BE2C (cell line): Measurements from ENCODE around the gene ZFPM1.

Source experiments
- DNase-seq: peaks from one replicate; pipeline ENCODE4 v3.0.0-alpha.2; 2020
- H3K27me3 ChIP-seq: fragments of 250-450 bp; sonication (Bioruptor Pico); 2 replicates; pipeline ENCODE4 v1.5.1; 2020; ENCODE audit warnings: mild to moderate bottlenecking
- H3K36me3 ChIP-seq: fragments of 250-450 bp; sonication (Bioruptor Pico); 2 replicates; pipeline ENCODE4 v1.5.1; 2020; ENCODE audit warnings: mild to moderate bottlenecking
- H3K4me1 ChIP-seq: fragments of 250-450 bp; sonication (Bioruptor Pico); 2 replicates; pipeline ENCODE4 v1.5.1; 2020
- H3K4me3 ChIP-seq: 2 replicates; pipeline ENCODE4 v1.5.1; 2011; ENCODE audit warnings: low read depth, low read length
- H3K9me3 ChIP-seq: fragments of 250-450 bp; sonication (Bioruptor Pico); 2 replicates; pipeline ENCODE4 v1.5.1; 2020
- CTCF ChIP-seq: IDR thresholded peaks from 2 replicates; pipeline ENCODE4 v1.5.1; 2012; ENCODE audit warnings: mild to moderate bottlenecking, low read depth, low read length

The ZFPM1 gene

GRCh38 chr16:88489163-88489741, 36.2 kb downstream of the ZFPM1 start:
- H3K9me3 ChIP-seq = peaks cover 4% of the 10 kb centered on the region; the same call in 1 of the 2 replicates
- no peak for DNase-seq
- H3K27me3 ChIP-seq = no peaks in the 10 kb centered on the region
- H3K36me3 ChIP-seq = no peaks in the 10 kb centered on the region
- no peak overlapping the region for H3K4me3 ChIP-seq
- peaks cover 36% of the 10 kb centered on the region for H3K4me1 ChIP-seq
- TF ChIP-seq CTCF = no peak

- TF ChIP-seq CTCF = no peak
- Histone ChIP-seq H3K9me3 (peaks cover 4% of the 10 kb centered on the region; the same call in 1 of the 2 replicates), H3K4me3 (no peak overlapping the region), H3K36me3 (no peaks in the 10 kb centered on the region), H3K4me1 (peaks cover 36% of the 10 kb centered on the region), H3K27me3 (no peaks in the 10 kb centered on the region)
- no peak for DNase-seq
These were observed 38.0 kb downstream of the ZFPM1 start for GRCh38 chr16:88491001-88491559.

- Histone ChIP-seq H3K4me3 (no peak overlapping the region), H3K36me3 (no peaks in the 10 kb centered on the region), H3K27me3 (no peaks in the 10 kb centered on the region), H3K4me1 (peaks cover 36% of the 10 kb centered on the region), H3K9me3 (peaks cover 4% of the 10 kb centered on the region; the same call in 1 of the 2 replicates)
- TF ChIP-seq CTCF = no peak
- peak; percentile 63 for DNase-seq
These were observed 38.7 kb downstream of the ZFPM1 start for GRCh38 chr16:88491560-88492310.

- Histone ChIP-seq H3K27me3 (no peaks in the 10 kb centered on the region), H3K4me3 (no peak overlapping the region), H3K36me3 (no peaks in the 10 kb centered on the region), H3K9me3 (no peaks in the 10 kb centered on the region), H3K4me1 (peaks cover 36% of the 10 kb centered on the region)
- TF ChIP-seq CTCF = no peak
- DNase-seq = no peak
These were observed 40.8 kb downstream of the ZFPM1 start for GRCh38 chr16:88493879-88494278.

- Histone ChIP-seq H3K27me3 (no peaks in the 10 kb centered on the region), H3K36me3 (no peaks in the 10 kb centered on the region), H3K9me3 (no peaks in the 10 kb centered on the region), H3K4me1 (peaks cover 36% of the 10 kb centered on the region), H3K4me3 (no peak overlapping the region)
- no peak for TF ChIP-seq CTCF
- no peak for DNase-seq
These were observed 41.5 kb downstream of the ZFPM1 start for GRCh38 chr16:88494335-88495154.
